ENCODE measurements around the gene MAGI3. TPM values are rescaled to one million over a fixed set of nuclear protein-coding genes. Genes with fewer than 3 reads are reported as not detected.
"Not testable (repeated sequence)": the region's sequence is repeated elsewhere in the genome, so short reads cannot be mapped to it uniquely, and the experiment has no call there.

The MAGI3 gene
- total RNA-seq, 1 experiment from 2014 or later, result 7.2 TPM

- DNase-seq, result no peak
- no peak overlapping the region for H3K4me2 ChIP-seq (ENCODE audit: low read length)
- H3K9ac ChIP-seq (ENCODE audit: low read length), result no peak overlapping the region
- H3K4me1 ChIP-seq (ENCODE audit: insufficient read depth, low read length), result peaks cover 4% of the 10 kb centered on the region; the same call in 1 of the 2 replicates
- H3K79me2 ChIP-seq (ENCODE audit: low read length), result peaks cover 16% of the 10 kb centered on the region; the same call in 1 of the 2 replicates
- H3K9me2 ChIP-seq (replicated peaks; ENCODE audit: low read length), result no peaks in the 10 kb centered on the region
- H3F3A ChIP-seq (ENCODE audit: low read length, unreplicated experiment), result no peaks in the 10 kb centered on the region
- no peak for TF ChIP-seq EZH2phosphoT487 (IDR thresholded peaks at IDR 0.05; ENCODE audit: borderline replicate concordance, low read length)
- TF ChIP-seq, protein P1, sequence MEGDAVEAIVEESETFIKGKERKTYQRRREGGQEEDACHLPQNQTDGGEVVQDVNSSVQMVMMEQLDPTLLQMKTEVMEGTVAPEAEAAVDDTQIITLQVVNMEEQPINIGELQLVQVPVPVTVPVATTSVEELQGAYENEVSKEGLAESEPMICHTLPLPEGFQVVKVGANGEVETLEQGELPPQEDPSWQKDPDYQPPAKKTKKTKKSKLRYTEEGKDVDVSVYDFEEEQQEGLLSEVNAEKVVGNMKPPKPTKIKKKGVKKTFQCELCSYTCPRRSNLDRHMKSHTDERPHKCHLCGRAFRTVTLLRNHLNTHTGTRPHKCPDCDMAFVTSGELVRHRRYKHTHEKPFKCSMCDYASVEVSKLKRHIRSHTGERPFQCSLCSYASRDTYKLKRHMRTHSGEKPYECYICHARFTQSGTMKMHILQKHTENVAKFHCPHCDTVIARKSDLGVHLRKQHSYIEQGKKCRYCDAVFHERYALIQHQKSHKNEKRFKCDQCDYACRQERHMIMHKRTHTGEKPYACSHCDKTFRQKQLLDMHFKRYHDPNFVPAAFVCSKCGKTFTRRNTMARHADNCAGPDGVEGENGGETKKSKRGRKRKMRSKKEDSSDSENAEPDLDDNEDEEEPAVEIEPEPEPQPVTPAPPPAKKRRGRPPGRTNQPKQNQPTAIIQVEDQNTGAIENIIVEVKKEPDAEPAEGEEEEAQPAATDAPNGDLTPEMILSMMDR (conservative IDR thresholded peaks at IDR 0.05; ENCODE audit: low read depth, low read length), result no peak
- TF ChIP-seq EZH2 (IDR thresholded peaks at IDR 0.05; ENCODE audit: low read length, unreplicated experiment), result no peak
- no TSS peak for BruUV-seq (replicated peaks)
- H3K4me3 ChIP-seq (ENCODE audit: low read length), result no peak overlapping the region
- intact Hi-C loops (cut with micrococcal nuclease), result no loop called here
- H4K20me1 ChIP-seq (ENCODE audit: low read length), result no peaks in the 10 kb centered on the region
- no peaks in the 10 kb centered on the region for H3K9me3 ChIP-seq (ENCODE audit: low read length)
- H3K27ac ChIP-seq (ENCODE audit: low read length), result no peak overlapping the region
- H3K27me3 ChIP-seq (ENCODE audit: low read length), result no peaks in the 10 kb centered on the region
- ChIA-PET POLR2A (ENCODE audit: unreplicated experiment) (no interaction called here), CTCF (no interaction called here)
- ATAC-seq, result no peak
- H2AFZ ChIP-seq (ENCODE audit: low read length), result no peak overlapping the region
- no peaks in the 10 kb centered on the region for H3K36me3 ChIP-seq (ENCODE audit: low read depth, low read length)
Observed at GRCh38 chr1:113409363-113409762, 19.0 kb downstream of the MAGI3 start.

DNA sequence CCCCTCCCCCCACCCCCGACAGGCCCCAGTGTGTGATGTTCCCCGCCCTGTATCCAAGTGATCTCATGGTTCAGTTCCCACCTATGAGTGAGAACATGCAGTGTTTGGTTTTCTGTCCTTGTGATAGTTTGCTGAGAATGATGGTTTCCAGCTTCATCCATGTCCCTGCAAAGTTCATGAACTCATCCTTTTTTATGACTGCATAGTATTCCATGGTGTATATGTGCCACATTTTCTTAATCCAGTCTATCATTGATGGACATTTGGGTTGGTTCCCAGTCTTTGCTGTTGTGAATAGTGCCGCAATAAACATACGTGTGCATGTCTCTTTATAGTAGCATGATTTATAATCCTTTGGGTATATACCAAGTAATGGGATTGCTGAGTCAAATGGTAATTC lies 21.7 kb downstream of the MAGI3 start:
- H3K9me2 ChIP-seq (replicated peaks; ENCODE audit: low read length); H3K9ac ChIP-seq (ENCODE audit: low read length); ATAC-seq; H3K36me3 ChIP-seq (ENCODE audit: low read depth, low read length); H3K4me2 ChIP-seq (ENCODE audit: low read length); intact Hi-C loops (cut with micrococcal nuclease); H3F3A ChIP-seq (ENCODE audit: low read length, unreplicated experiment); H2AFZ ChIP-seq (ENCODE audit: low read length); H3K9me3 ChIP-seq (ENCODE audit: low read length); BruUV-seq (replicated peaks); H3K27me3 ChIP-seq (ENCODE audit: low read length); POLR2A ChIA-PET (ENCODE audit: unreplicated experiment); H3K4me1 ChIP-seq (ENCODE audit: insufficient read depth, low read length); H3K27ac ChIP-seq (ENCODE audit: low read length); DNase-seq; CTCF ChIA-PET; H3K4me3 ChIP-seq (ENCODE audit: low read length); H4K20me1 ChIP-seq (ENCODE audit: low read length): not testable (repeated sequence)
- peaks cover 12% of the 10 kb centered on the region; the same call in 1 of the 2 replicates for H3K79me2 ChIP-seq (ENCODE audit: low read length)

DNA sequence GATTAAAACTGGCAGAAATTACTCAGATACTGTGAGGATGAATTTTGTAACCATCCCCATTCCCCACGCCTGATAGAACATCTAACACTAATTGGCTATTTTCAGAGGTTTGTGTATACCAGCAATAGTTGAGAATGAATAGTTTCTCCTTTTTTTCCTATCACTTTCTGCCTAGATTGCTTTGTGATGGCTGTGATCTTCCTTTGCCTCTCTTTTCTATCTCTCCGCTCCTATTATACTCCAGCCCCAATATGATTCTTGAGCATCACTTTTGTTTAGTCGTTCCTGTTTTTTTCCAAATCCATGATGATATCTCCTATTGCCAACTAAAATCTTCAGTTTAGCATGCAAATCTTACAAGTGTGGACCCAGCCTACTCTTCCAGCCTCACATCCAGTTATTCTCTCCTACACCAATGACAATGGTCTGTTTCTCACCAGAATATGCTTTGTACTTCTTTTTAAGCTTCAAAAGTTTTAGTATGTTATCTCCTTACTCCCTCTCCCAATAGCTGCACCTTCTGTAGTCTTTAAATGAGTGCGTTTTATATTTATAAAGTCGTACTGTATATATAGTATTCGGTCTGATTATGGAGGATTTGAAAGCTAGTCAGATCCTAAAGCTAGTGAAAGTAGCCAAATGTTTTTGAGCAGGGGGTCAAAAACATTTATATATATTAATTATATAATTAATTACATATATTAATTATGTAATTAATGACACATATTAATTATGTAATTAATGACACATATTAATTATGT lies 25.2 kb downstream of the MAGI3 start:
- ATAC-seq, result no peak
- TF ChIP-seq, protein P1 (conservative IDR thresholded peaks at IDR 0.05; ENCODE audit: low read depth, low read length), result no peak
- TF ChIP-seq EZH2phosphoT487 (IDR thresholded peaks at IDR 0.05; ENCODE audit: borderline replicate concordance, low read length) (no peak), EZH2 (IDR thresholded peaks at IDR 0.05; ENCODE audit: low read length, unreplicated experiment) (no peak)
- no TSS peak for BruUV-seq (replicated peaks)

DNA sequence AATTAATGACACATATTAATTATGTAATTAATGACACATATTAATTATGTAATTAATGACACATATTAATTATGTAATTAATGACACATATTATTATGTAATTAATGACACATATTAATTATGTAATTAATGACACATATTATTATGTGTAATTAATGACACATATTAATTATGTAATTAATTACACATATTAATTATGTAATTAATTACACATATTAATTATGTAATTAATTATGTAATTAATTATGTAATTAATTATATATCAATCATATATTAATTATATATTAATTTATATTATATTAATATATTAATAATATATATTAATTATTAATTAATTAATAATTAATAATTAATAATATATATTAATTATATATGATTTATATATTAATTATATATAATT lies 25.8 kb downstream of the MAGI3 start:
- intact Hi-C loops (cut with micrococcal nuclease); H3K27ac ChIP-seq (ENCODE audit: low read length); H3K9me2 ChIP-seq (replicated peaks; ENCODE audit: low read length); H3K79me2 ChIP-seq (ENCODE audit: low read length); H3K9me3 ChIP-seq (ENCODE audit: low read length); H3K9ac ChIP-seq (ENCODE audit: low read length); H3F3A ChIP-seq (ENCODE audit: low read length, unreplicated experiment); ATAC-seq; CTCF ChIA-PET; DNase-seq; H3K4me3 ChIP-seq (ENCODE audit: low read length); H4K20me1 ChIP-seq (ENCODE audit: low read length); BruUV-seq (replicated peaks); H3K36me3 ChIP-seq (ENCODE audit: low read depth, low read length); H3K4me2 ChIP-seq (ENCODE audit: low read length); POLR2A ChIA-PET (ENCODE audit: unreplicated experiment); H3K4me1 ChIP-seq (ENCODE audit: insufficient read depth, low read length); H2AFZ ChIP-seq (ENCODE audit: low read length); H3K27me3 ChIP-seq (ENCODE audit: low read length): not testable (repeated sequence)

More for the DNA sequence above, 25.2 kb downstream of the MAGI3 start:
- intact Hi-C loops (cut with micrococcal nuclease), result no loop called here
- Histone ChIP-seq H4K20me1 (ENCODE audit: low read length) (peaks cover 6% of the 10 kb centered on the region; the same call in 1 of the 2 replicates), H3K79me2 (ENCODE audit: low read length) (no peaks in the 10 kb centered on the region), H3K4me2 (ENCODE audit: low read length) (no peak overlapping the region), H3K9me3 (ENCODE audit: low read length) (no peaks in the 10 kb centered on the region), H3K27ac (ENCODE audit: low read length) (no peak overlapping the region), H3K9me2 (replicated peaks; ENCODE audit: low read length) (no peaks in the 10 kb centered on the region), H3F3A (ENCODE audit: low read length, unreplicated experiment) (peaks cover 9% of the 10 kb centered on the region), H2AFZ (ENCODE audit: low read length) (no peak overlapping the region), H3K36me3 (ENCODE audit: low read depth, low read length) (no peaks in the 10 kb centered on the region), H3K4me1 (ENCODE audit: insufficient read depth, low read length) (peaks cover under 1% of the 10 kb centered on the region; the same call in 1 of the 2 replicates), H3K27me3 (ENCODE audit: low read length) (no peaks in the 10 kb centered on the region), H3K9ac (ENCODE audit: low read length) (no peak overlapping the region), H3K4me3 (ENCODE audit: low read length) (no peak overlapping the region)
- ChIA-PET POLR2A (ENCODE audit: unreplicated experiment) (no interaction called here), CTCF (no interaction called here)
- DNase-seq, result no peak

Measured in PC-3 (cell line).